Mesenteric fat pad (tissue), 1 donor: ENCODE data around the gene CRYBG3. TPM values are rescaled to one million over a fixed set of nuclear protein-coding genes. Genes with fewer than 3 reads are reported as not detected.
"Not testable (repeated sequence)": the region's sequence is repeated elsewhere in the genome, so short reads cannot be mapped to it uniquely, and the experiment has no call there.

Experiments used
- DNase-seq: peaks from one replicate; pipeline ENCODE4 v3.0.0-alpha.2; 2020; ENCODE audit warnings: low spot score
- total RNA-seq: library from RNA; stranded (reverse); fragmentation: NEBNext Ultra II Directional; extraction: Animal tissue kit (Norgen Biotek cat#: 25700); gene quantifications from one replicate; pipeline ENCODE4 v1.2.1, GENCODE V29; 2021
- donor health status: DM: yes; HTN: yes; CAD: no.

The CRYBG3 gene
- total RNA-seq, 1 donor from 2014 or later, result 39.4 TPM

GRCh38 chr3:97896129-97896528, 74.3 kb downstream of the CRYBG3 start:
- DNase-seq, result no peak

GRCh38 chr3:97896547-97896946, 74.7 kb downstream of the CRYBG3 start:
- DNase-seq, result no peak

- no peak for DNase-seq
Measured at GRCh38 chr3:97899331-97899730, 77.5 kb downstream of the CRYBG3 start.

- DNase-seq, result no peak
Measured at GRCh38 chr3:97901313-97902248, 79.8 kb downstream of the CRYBG3 start.

- DNase-seq, result not testable (repeated sequence)
Measured at GRCh38 chr3:97909830-97910229, 88.0 kb downstream of the CRYBG3 start.

GRCh38 chr3:97910236-97910831, 88.5 kb downstream of the CRYBG3 start:
- DNase-seq, result not testable (repeated sequence)

GRCh38 chr3:97910931-97911351, 89.1 kb downstream of the CRYBG3 start:
- DNase-seq, result no peak

GRCh38 chr3:97911459-97911858, 89.6 kb downstream of the CRYBG3 start:
- DNase-seq, result no peak

- no peak for DNase-seq
Measured at GRCh38 chr3:97914388-97914787, 92.6 kb downstream of the CRYBG3 start.

GRCh38 chr3:97916576-97916975, 94.8 kb downstream of the CRYBG3 start:
- no peak for DNase-seq

- no peak for DNase-seq
Measured at GRCh38 chr3:97917813-97918536, 96.2 kb downstream of the CRYBG3 start.

- DNase-seq, result no peak
Measured at GRCh38 chr3:97927704-97928103, 105.9 kb downstream of the CRYBG3 start.

GRCh38 chr3:97928986-97929385, 107.2 kb downstream of the CRYBG3 start:
- no peak for DNase-seq

GRCh38 chr3:97930018-97930417, 108.2 kb downstream of the CRYBG3 start:
- no peak for DNase-seq

- no peak for DNase-seq
Measured at GRCh38 chr3:97931218-97931617, 109.4 kb downstream of the CRYBG3 start.

GRCh38 chr3:97932387-97932801, 110.6 kb downstream of the CRYBG3 start:
- DNase-seq, result no peak

GRCh38 chr3:97934980-97935695, 113.3 kb downstream of the CRYBG3 start:
- DNase-seq, result no peak

- DNase-seq, result no peak
Measured at GRCh38 chr3:97935842-97936241, 114.0 kb downstream of the CRYBG3 start.

GRCh38 chr3:97937205-97937604, 115.4 kb downstream of the CRYBG3 start:
- no peak for DNase-seq

GRCh38 chr3:97938444-97938843, 116.6 kb downstream of the CRYBG3 start:
- DNase-seq, result no peak

GRCh38 chr3:97939401-97939800, 117.6 kb downstream of the CRYBG3 start:
- DNase-seq, result no peak
